Gastroesophageal sphincter (tissue), 3 donors: ENCODE measurements around the gene RUNX3.

Experiments
- CTCF ChIP-seq, 4 experiments: fragments of 200-600 bp in 2 of 4; fragments of 450-650 bp in 2 of 4; sonication (generic) in 1 of 4; IDR thresholded peaks; one replicate each; pipeline ENCODE4 v1.5.1; 2017 to 2019; ENCODE audit warnings: antibody characterized with exemption in 4 of 4, mild to moderate bottlenecking in 2 of 4, moderate library complexity in 2 of 4
- POLR2A ChIP-seq, 2 donors: fragments of 450-650 bp; IDR thresholded peaks; one replicate each; pipeline ENCODE4 v1.6.1; 2017; ENCODE audit warnings: antibody characterized with exemption in 2 of 2, mild to moderate bottlenecking in 2 of 2, moderate library complexity in 1 of 2

- TF ChIP-seq POLR2A (IDR thresholded peaks at IDR 0.05) (no peak), CTCF (IDR thresholded peaks at IDR 0.05) (no peak)
These were observed 21.4 kb downstream of the RUNX3 start for GRCh38 chr1:24908591-24909259.
